ENCODE results near the gene MFSD11.

- TF ChIP-seq, protein P1, sequence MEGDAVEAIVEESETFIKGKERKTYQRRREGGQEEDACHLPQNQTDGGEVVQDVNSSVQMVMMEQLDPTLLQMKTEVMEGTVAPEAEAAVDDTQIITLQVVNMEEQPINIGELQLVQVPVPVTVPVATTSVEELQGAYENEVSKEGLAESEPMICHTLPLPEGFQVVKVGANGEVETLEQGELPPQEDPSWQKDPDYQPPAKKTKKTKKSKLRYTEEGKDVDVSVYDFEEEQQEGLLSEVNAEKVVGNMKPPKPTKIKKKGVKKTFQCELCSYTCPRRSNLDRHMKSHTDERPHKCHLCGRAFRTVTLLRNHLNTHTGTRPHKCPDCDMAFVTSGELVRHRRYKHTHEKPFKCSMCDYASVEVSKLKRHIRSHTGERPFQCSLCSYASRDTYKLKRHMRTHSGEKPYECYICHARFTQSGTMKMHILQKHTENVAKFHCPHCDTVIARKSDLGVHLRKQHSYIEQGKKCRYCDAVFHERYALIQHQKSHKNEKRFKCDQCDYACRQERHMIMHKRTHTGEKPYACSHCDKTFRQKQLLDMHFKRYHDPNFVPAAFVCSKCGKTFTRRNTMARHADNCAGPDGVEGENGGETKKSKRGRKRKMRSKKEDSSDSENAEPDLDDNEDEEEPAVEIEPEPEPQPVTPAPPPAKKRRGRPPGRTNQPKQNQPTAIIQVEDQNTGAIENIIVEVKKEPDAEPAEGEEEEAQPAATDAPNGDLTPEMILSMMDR (conservative IDR thresholded peaks at IDR 0.05; ENCODE audit: low read length) = no peak
- TF ChIP-seq EZH2phosphoT487 (IDR thresholded peaks at IDR 0.05; ENCODE audit: borderline replicate concordance, low read depth, low read length) = no peak
Observed at GRCh38 chr17:76722279-76722678, 15.6 kb upstream of the MFSD11 start.
